Activated effector memory CD4-positive, alpha-beta T cell treated with anti-CD3 and anti-CD28 coated beads, Interleukin-2, amount 50 U/mL, for 16 hours (primary cell): ENCODE measurements around the gene MXD1.

Source experiments
- DNase-seq: peaks from one replicate; pipeline ENCODE4 v3.0.0-alpha.2; 2020

MXD1 gene

GRCh38 chr2:69979902-69980807 lies 65.2 kb downstream of the MXD1 start:
- no peak for DNase-seq

DNA sequence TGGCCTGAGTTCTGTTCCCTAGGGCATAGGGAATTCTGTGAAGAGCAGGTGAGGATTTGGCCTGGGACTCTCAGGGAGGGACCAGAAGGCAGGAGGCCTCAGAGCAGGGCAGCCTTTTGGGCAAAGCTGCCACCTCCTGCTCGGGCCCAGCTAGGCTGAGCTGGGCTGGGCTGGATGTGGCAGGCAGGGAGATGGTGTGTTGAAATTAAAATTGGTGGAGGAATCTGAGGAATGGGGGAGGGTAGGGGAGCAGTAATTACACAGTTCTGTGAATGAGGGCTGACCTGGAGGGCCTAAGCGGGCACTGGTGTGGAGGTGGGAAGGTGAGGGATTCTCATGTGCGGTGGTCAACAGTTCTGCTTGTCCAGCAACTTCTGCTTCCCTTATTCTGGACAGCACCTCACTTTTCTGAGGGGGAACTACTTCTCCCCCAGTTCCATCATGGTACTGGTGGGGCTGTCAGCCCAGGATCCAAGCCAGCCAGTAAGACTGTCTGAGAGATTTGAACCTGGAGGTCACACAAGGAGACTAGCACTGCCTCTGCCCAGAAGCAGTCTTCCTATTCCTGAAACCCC lies 68.6 kb downstream of the MXD1 start:
- no peak for DNase-seq

DNA sequence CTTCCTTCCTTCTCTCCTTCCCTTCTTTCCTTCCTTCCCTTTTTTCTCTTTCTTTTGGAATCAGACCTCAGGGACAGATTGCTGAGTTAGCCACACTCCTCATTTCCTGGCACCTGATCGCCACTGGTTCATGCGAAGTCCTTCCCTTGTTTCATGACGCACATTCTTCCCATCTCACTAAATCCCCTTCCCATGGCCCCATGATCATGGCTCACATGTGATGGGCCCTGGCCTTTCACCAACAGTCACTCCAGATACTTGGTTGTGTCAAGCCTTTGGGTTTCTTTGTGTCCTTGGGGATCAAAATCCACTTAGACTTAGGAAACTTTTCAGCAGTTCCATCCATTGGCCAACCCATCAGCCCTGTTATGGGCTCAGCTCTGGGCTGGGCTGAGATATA lies 70.3 kb downstream of the MXD1 start:
- DNase-seq = no peak

- DNase-seq = no peak
These were observed 70.8 kb downstream of the MXD1 start for GRCh38 chr2:69985688-69986087.

- no peak for DNase-seq
These were observed 71.8 kb downstream of the MXD1 start for GRCh38 chr2:69986691-69987090.

DNA sequence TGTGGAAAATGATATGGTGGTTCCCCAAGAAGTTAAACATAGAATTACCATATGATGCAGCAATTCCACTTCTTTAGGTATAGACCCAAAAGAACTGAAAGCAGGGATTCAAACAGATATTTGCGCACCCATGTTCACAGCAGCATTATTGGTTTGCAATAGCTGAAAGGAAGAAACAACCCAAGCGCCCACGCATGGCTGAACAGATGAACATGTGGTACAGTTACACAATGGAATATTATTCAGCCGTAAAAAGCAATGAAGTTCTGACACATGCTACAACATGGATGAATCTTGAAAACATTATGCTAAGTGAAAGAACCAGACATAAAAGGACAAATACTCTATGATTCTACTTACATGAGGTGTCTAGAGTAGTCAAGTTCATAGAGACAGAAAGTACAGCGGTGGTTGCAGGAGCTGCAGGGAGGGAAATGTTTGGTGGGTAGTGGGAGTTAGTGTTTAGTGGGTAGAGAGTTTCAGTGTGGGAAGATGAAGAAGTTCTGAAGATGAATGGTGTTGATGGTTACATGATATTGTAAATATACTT lies 73.3 kb downstream of the MXD1 start:
- no peak for DNase-seq

DNA sequence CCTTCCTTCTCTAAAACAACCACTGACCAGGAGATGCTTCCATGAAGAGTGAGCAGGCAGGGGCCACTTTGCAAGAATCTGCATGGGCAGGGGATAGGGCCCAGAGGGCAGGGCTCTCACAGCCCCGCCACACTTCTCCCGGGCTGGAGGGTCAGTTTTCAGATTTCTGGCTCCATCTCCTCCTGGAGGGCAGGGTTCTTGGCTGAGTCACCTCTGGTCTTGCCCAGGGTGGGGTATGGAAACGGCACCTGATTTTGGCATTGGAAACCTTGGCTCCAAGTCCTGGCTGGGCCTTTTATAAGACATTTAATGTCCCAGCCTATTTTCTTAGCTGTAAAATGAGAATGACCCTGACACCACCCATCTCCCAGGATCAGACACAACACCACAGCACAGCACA lies 74.1 kb downstream of the MXD1 start:
- DNase-seq = no peak

DNA sequence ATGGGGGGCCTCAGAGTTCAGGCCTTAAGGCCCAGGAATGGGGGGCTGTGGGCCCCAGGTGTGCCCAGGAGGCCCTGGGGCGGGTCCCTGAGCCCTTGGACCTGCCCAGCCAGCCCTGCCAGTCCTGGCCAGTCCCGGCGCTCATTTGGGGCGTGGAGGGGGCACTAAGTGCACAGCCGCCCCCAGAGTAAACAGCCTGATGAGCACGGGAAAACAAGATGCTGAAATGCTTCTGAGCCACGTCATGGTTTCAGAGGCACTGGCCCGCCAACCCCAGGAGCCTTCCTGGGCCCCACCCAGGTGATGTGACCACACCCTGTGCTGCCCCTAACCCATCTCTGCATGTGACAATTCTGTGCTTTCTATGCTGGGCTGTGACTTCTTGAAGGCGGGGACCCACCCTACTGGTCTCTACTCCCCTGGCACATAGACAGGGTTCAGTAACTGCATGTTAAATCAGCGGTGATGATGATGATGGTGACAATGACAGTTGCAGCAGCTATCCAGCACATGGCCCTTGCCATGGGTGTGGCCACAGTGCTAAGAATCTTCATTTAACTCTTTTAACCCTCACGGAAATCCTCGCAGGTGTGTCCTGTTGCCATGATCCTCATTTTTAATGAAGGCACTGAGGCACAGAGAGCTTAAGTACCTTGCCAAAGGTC lies 74.7 kb downstream of the MXD1 start:
- DNase-seq = no peak
